ENCODE data around the gene MYL6B.
A peak's percentile ranks its signal among the peaks of the same experiment; 100 is the strongest.
"Not testable (repeated sequence)": the region's sequence is repeated elsewhere in the genome, so short reads cannot be mapped to it uniquely, and the experiment has no call there.

The MYL6B gene

GRCh38 chr12:56152132-56152755, at the start of gene MYL6B:
Gene MYL6B (plus strand): TSS chr12:56152587. CDS start chr12:56153919, 1,332 bp downstream.
- peak; percentile 89 to 94 for DNase-seq (ENCODE audit: low read depth in 2 of 2)

- no peak for DNase-seq (ENCODE audit: low read depth in 2 of 2)
These were observed 49.7 kb upstream of the MYL6B start for GRCh38 chr12:56102683-56103065.

- DNase-seq (ENCODE audit: low read depth in 2 of 2) = no peak
These were observed 49.2 kb upstream of the MYL6B start for GRCh38 chr12:56103066-56103711.

GRCh38 chr12:56103823-56104108, 48.6 kb upstream of the MYL6B start:
- DNase-seq (ENCODE audit: low read depth in 2 of 2) = no peak

GRCh38 chr12:56104109-56104814, 48.1 kb upstream of the MYL6B start, which contains the start of gene PA2G4:
Gene PA2G4 (plus strand): TSS chr12:56104559. CDS start chr12:56104738, 179 bp downstream.
- DNase-seq (ENCODE audit: low read depth in 2 of 2) = peak; percentile 94 to 99

GRCh38 chr12:56104815-56105608, 47.4 kb upstream of the MYL6B start:
- DNase-seq (ENCODE audit: low read depth in 2 of 2) = no peak

GRCh38 chr12:56105609-56105902, 46.8 kb upstream of the MYL6B start:
- no peak for DNase-seq (ENCODE audit: low read depth in 2 of 2)

GRCh38 chr12:56107242-56107641, 45.1 kb upstream of the MYL6B start:
- DNase-seq (ENCODE audit: low read depth in 2 of 2) = no peak

- DNase-seq (ENCODE audit: low read depth in 2 of 2) = no peak
These were observed 41.8 kb upstream of the MYL6B start for GRCh38 chr12:56110571-56110970.

- DNase-seq (ENCODE audit: low read depth in 2 of 2) = no peak
These were observed 38.3 kb upstream of the MYL6B start for GRCh38 chr12:56114084-56114483.

GRCh38 chr12:56115329-56115728, 37.1 kb upstream of the MYL6B start:
- DNase-seq (ENCODE audit: low read depth in 2 of 2) = no peak

GRCh38 chr12:56116267-56117081, 35.9 kb upstream of the MYL6B start, which contains the start of gene RPL41:
Gene RPL41 (plus strand): TSS chr12:56116633.
- peak; percentile 90 for DNase-seq (ENCODE audit: low read depth in 2 of 2)

GRCh38 chr12:56117082-56117706, 35.2 kb upstream of the MYL6B start:
- not testable (repeated sequence) for DNase-seq (ENCODE audit: low read depth in 2 of 2)

GRCh38 chr12:56117778-56118687, 34.4 kb upstream of the MYL6B start, which contains the start of gene ZC3H10:
Gene ZC3H10 (plus strand): TSS chr12:56118266. CDS start chr12:56120563, 2,297 bp downstream.
- peak; percentile 98 for DNase-seq (ENCODE audit: low read depth in 2 of 2)

GRCh38 chr12:56118688-56119357, 33.6 kb upstream of the MYL6B start:
- no peak for DNase-seq (ENCODE audit: low read depth in 2 of 2)

GRCh38 chr12:56119361-56119796, 33.0 kb upstream of the MYL6B start:
- peak in 1 of 2 experiments; percentile 47 for DNase-seq (ENCODE audit: low read depth in 2 of 2)

GRCh38 chr12:56120158-56120846, 32.1 kb upstream of the MYL6B start:
- DNase-seq (ENCODE audit: low read depth in 2 of 2) = no peak

- DNase-seq (ENCODE audit: low read depth in 2 of 2) = no peak
These were observed 31.1 kb upstream of the MYL6B start for GRCh38 chr12:56121204-56121870.
